ENCODE results near the gene TSEN15.

DNA sequence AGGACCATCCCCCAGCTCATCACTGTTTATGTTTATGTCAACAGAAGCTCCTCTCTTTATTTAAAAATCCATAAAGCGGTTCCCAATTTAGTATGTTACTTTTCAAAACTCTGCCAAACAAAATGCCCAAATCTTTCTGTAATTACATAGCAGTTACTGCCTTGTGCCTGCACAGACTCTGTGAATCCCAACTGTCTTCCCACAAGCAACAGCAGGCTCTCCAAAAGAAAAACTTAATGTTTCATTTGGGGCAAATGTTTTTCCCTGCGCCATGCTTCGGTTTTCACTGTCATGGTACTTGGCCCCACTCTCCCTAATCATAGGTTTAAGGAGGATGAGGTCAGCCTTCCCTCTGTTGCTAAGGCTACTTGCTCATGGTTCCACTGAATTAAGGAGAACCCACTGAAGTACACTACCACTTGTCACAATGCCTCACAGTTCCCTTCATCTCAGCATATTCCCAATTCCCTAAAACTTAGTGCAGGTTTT, 18.6 kb upstream of the TSEN15 start:
- TF ChIP-seq CTCF (IDR thresholded peaks at IDR 0.05) = no peak
- TF ChIP-seq POLR2A (IDR thresholded peaks at IDR 0.05) = no peak

Data from heart left ventricle (tissue), 13 donors.